Right lobe of liver (tissue), 6 donors: ENCODE data around the gene DUS3L. TPM values are rescaled to one million over a fixed set of nuclear protein-coding genes. Genes with fewer than 3 reads are reported as not detected.

Experiments
- ATAC-seq, 4 donors: fragments of 200-7000 bp; cut with Tn5 transposase; one replicate each; pipeline ENCODE4 v1.9.1; 2020; ENCODE audit warnings: mild to moderate bottlenecking in 4 of 4, moderate library complexity in 4 of 4
- DNase-seq, 3 donors: peaks; one replicate each; pipeline ENCODE4 v3.0.0-alpha.2; 2020
- H3K27ac ChIP-seq, 3 donors: fragments of 200-600 bp; one replicate each; pipeline ENCODE4 v1.8.0; 2022
- H3K27me3 ChIP-seq, 2 donors: fragments of 200-600 bp; one replicate each; pipeline ENCODE4 v1.8.0; 2022
- H3K36me3 ChIP-seq, 4 donors: fragments of 200-600 bp; sonication (generic) in 1 of 4; one replicate each; pipeline versions ENCODE4 v1.5.1 to v1.8.0; 2017 to 2022; ENCODE audit warnings: control low read depth in 1 of 4
- H3K4me1 ChIP-seq, 4 donors: fragments of 200-600 bp; sonication (generic) in 1 of 4; one replicate each; pipeline versions ENCODE4 v1.5.1 to v1.8.0; 2017 to 2022; ENCODE audit warnings: control low read depth in 1 of 4
- H3K4me3 ChIP-seq, 3 donors: fragments of 200-600 bp; one replicate each; pipeline ENCODE4 v1.8.0; 2022
- H3K9me3 ChIP-seq, 4 donors: fragments of 200-600 bp; sonication (generic) in 1 of 4; one replicate each; pipeline versions ENCODE4 v1.5.1 to v1.8.0; 2017 to 2022; ENCODE audit warnings: control low read depth in 1 of 4
- CTCF ChIP-seq, 4 donors: fragments of 200-600 bp in 3 of 4; fragments of 450-650 bp in 1 of 4; IDR thresholded peaks; one replicate each; pipeline versions ENCODE4 v1.5.1 to v1.8.0; 2016 to 2022; ENCODE audit warnings: antibody characterized with exemption in 4 of 4, mild to moderate bottlenecking in 2 of 4
- POLR2A ChIP-seq: fragments of 450-650 bp; IDR thresholded peaks from one replicate; pipeline ENCODE4 v1.6.1; 2017; ENCODE audit warnings: antibody characterized with exemption, mild to moderate bottlenecking
- WGBS: methylation state at CpG from one replicate; pipeline ENCODE4 v1.1.6; 2018; ENCODE audit warnings: low coverage, low lambda C conversion rate; ENCODE audit not compliant: insufficient coverage; ENCODE audit errors: missing lambda C conversion rate; 5-methylcytosine and 5-hydroxymethylcytosine counted together
- intact Hi-C, 2 donors: fragments of 100-400 bp; cut with DNase I; formaldehyde crosslinking; loops; one replicate each; pipeline versions ENCODE4 v1.11.2 to v1.14.1; 2022
- total RNA-seq, 6 experiments: library from RNA; depleted of rRNA in 2 of 6; stranded (reverse); fragments of >200 nt in 2 of 6; fragmentation: NEBNext Ultra II Directional in 3 of 6; extraction: Animal tissue kit (Norgen Biotek cat#: 25700) in 3 of 6; gene quantifications; one replicate each; pipeline versions ENCODE4 v1.1.0 to v1.2.4, GENCODE V29; 2016 to 2023
- donor health status: DM: no; HTN: yes; CAD: no.
- donor health status: DM: no; HTN: no; CAD: no.
- donor health status: DM: no; HTN: no; CAD: no.
- donor health status: DM: no; HTN: yes; CAD: no.
- donor health status: DM: no; HTN: yes; CAD: no.

Gene DUS3L
- total RNA-seq, 6 experiments from 2014 or later: 14.7 to 28.6 (median 20.5) TPM

GRCh38 chr19:5822181-5822844 lies 31.4 kb upstream of the DUS3L start:
- no peak overlapping the region for H3K4me3 ChIP-seq
- H3K27me3 ChIP-seq: no peaks in the 10 kb centered on the region
- DNase-seq: peak in 1 of 3 donors; percentile 60
- intact Hi-C loops: loop anchor here in 1 of 2 donors (5.0 kb wide), 1 partner anchor 75 kb away; no protein-coding TSS in a partner anchor
- WGBS: 38% methylated on average over 8 of the region's 30 CpGs
- no peaks in the 10 kb centered on the region for H3K36me3 ChIP-seq
- no peaks in the 10 kb centered on the region for H3K9me3 ChIP-seq
- TF ChIP-seq POLR2A (no peak), CTCF (IDR thresholded peaks at IDR 0.05) (no peak)
- peak in 3 of 4 donors; percentile 5 to 10 (median 9) for ATAC-seq
- H3K4me1 ChIP-seq: peaks cover 0 to 18% (median 3%) of the 10 kb centered on the region in 4 donors
- no peak overlapping the region for H3K27ac ChIP-seq

DNA sequence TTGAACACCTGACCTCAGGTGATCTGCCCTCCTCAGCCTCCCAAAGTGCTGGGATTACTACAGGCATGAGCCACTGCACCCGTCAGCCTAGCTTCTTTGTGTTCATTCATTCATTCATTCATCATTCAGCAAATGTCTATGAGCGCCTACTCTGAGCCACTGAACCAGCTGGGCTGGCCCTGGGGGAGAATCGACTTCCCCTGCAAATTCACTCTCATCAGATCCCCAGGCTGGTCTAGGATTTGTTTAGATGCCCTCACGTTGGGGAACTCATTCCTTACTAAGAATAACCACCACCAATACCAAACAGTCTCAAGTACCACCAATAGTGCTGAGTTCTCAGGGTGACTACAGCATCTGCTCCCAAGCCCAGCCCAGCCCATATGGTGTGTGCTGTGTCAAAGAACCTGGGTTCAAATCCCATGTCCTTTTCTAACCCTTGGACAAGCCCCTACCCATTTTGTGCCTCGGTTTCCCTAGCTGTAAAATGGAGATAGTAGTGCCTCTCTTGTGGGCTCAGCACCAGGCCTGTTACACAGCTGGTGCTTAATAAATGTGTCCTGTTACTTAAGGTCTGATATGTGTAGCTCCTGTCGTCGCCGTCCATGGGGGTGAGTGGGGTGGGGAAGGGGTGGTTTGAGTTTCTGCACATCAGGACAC lies 30.7 kb upstream of the DUS3L start:
- TF ChIP-seq CTCF (IDR thresholded peaks at IDR 0.05) (no peak), POLR2A (no peak)
- ATAC-seq: no peak

GRCh38 chr19:5820785-5821184 lies 29.8 kb upstream of the DUS3L start:
- WGBS: 61% methylated on average over 6 of the region's 6 CpGs
- DNase-seq (no peak), ATAC-seq (no peak)
- Histone ChIP-seq H3K9me3 (no peaks in the 10 kb centered on the region), H3K4me3 (no peak overlapping the region), H3K27ac (no peak overlapping the region), H3K36me3 (no peaks in the 10 kb centered on the region), H3K27me3 (no peaks in the 10 kb centered on the region), H3K4me1 (peaks cover 0 to 9% (median 0%) of the 10 kb centered on the region in 4 donors)
- no peak for TF ChIP-seq POLR2A
- TF ChIP-seq CTCF (IDR thresholded peaks at IDR 0.05): no peak
- intact Hi-C loops: loop anchor here in 1 of 2 donors (5.0 kb wide), 1 partner anchor 77 kb away; no protein-coding TSS in a partner anchor

More for the DNA sequence above, 30.7 kb upstream of the DUS3L start:
- intact Hi-C loops: loop anchor here in 1 of 2 donors (5.0 kb wide), 1 partner anchor 76 kb away; no protein-coding TSS in a partner anchor
- Histone ChIP-seq H3K4me1 (peaks cover 0 to 13% (median 0%) of the 10 kb centered on the region in 4 donors), H3K4me3 (no peak overlapping the region), H3K27me3 (no peaks in the 10 kb centered on the region), H3K9me3 (no peaks in the 10 kb centered on the region), H3K36me3 (no peaks in the 10 kb centered on the region), H3K27ac (no peak overlapping the region)
- WGBS: 48% methylated on average over 7 of the region's 8 CpGs
- no peak for DNase-seq

DNA sequence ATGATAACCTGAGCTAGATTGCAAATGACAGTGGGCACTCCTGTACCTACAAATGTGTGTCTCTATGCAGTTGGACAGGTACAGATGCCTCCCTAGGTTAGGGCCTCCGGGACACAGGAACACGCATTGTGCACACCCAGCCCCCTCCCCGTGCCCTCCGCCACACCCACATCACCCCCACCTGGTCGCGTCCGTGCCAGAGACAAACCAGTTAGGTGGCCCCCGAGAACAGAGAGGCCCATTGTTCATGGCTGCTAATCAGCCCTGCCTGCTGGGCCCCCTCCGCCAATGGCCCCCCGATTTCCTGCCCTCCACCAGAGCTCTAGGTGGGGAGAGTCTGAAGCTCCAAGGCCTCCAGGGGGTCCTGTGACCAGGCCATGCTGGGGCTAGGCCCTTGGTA lies 27.6 kb upstream of the DUS3L start:
- DNase-seq (no peak), ATAC-seq (no peak)
- WGBS: 100% methylated on average over 2 of the region's 10 CpGs

More for the DNA sequence above, 27.6 kb upstream of the DUS3L start:
- no peaks in the 10 kb centered on the region for H3K27me3 ChIP-seq
- H3K9me3 ChIP-seq: no peaks in the 10 kb centered on the region
- H3K27ac ChIP-seq: no peak overlapping the region
- intact Hi-C loops: no loop called here
- peaks cover 0 to 9% (median 0%) of the 10 kb centered on the region in 4 donors for H3K4me1 ChIP-seq
- H3K36me3 ChIP-seq: no peaks in the 10 kb centered on the region
- H3K4me3 ChIP-seq: no peak overlapping the region
- no peak for TF ChIP-seq POLR2A
- no peak for TF ChIP-seq CTCF (IDR thresholded peaks at IDR 0.05)
